ENCODE measurements around the gene THRAP3. TPM values are rescaled to one million over a fixed set of nuclear protein-coding genes. Genes with fewer than 3 reads are reported as not detected.

THRAP3 gene
- polyA plus RNA-seq, 1 of the 3 experiments (the other 2 are of a cell fraction) = 33.7 TPM

DNA sequence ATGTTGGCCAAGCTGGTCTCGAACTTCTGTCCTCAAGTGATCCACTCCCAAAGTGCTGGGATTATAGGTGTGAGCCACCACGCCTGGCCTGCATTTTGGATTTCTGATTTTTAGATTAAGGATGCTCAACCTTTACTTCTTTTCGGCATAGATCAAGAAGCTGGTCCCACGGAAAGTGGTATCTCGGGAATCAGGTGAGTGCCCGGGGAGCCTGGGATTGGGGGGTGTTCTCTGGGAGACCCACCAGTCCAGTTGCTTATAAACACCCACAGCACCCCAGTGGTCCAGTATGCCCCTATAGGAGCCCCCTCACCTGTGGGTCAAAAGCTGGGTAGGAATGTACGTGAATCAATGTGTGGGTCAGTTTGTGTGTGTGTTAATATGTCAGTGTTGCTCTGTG, 85.2 kb downstream of the THRAP3 start:
- Histone ChIP-seq H3K36me3 (replicated peaks in 1 of 2; ENCODE audit: control insufficient read depth in 1 of 2, insufficient read depth in 2 of 2, low read length in 1 of 2) (peaks cover 6 to 50% of the 10 kb centered on the region in 2 experiments), H3K4me1 (ENCODE audit: control insufficient read depth in 1 of 2, insufficient read depth in 2 of 2, low read depth in 1 of 2, low read length in 1 of 2) (peaks cover 0 to 12% of the 10 kb centered on the region in 2 experiments; a peak in 2 of 4 replicates), H3K4me2 (no peak overlapping the region), H3K79me2 (ENCODE audit: insufficient read depth) (no peaks in the 10 kb centered on the region), H3K27ac (ENCODE audit: low read depth in 2 of 2, low read length in 1 of 2) (no peak overlapping the region), H3K9me2 (no peaks in the 10 kb centered on the region), H3K27me3 (ENCODE audit: insufficient read depth) (no peaks in the 10 kb centered on the region), H3K9ac (no peak overlapping the region), H3K9me3 (no peaks in the 10 kb centered on the region), H3F3A (replicated peaks; ENCODE audit: insufficient read depth) (peaks cover 19% of the 10 kb centered on the region), H4K20me1 (ENCODE audit: insufficient read depth) (no peaks in the 10 kb centered on the region), H3K4me3 (ENCODE audit: low read depth in 2 of 2, low read length in 1 of 2) (no peak overlapping the region), H2AFZ (ENCODE audit: low read depth) (no peak overlapping the region)
- no peak for DNase-seq
- TF ChIP-seq SIN3A (IDR thresholded peaks at IDR 0.05; ENCODE audit: borderline replicate concordance, low read depth, low read length) (no peak), ELF1 (IDR thresholded peaks at IDR 0.05) (no peak), TAF1 (IDR thresholded peaks at IDR 0.05; ENCODE audit: borderline replicate concordance, low read depth, low read length) (no peak), TCF12 (IDR thresholded peaks at IDR 0.05) (no peak), CHD2 (IDR thresholded peaks at IDR 0.05; ENCODE audit: low read length, partially characterized antibody) (no peak), FOXJ3 (CRISPR knock-in tag; IDR thresholded peaks at IDR 0.05) (no peak), RFX5 (IDR thresholded peaks at IDR 0.05; ENCODE audit: low read length) (no peak), TEAD4 (IDR thresholded peaks at IDR 0.05; ENCODE audit: borderline replicate concordance, insufficient read depth) (no peak), POLR2AphosphoS5 (IDR thresholded peaks at IDR 0.05; ENCODE audit: low read depth, low read length) (no peak), YY1 (IDR thresholded peaks at IDR 0.05; ENCODE audit: low read depth) (no peak), EZH2phosphoT487 (IDR thresholded peaks at IDR 0.05; ENCODE audit: borderline replicate concordance, low read depth) (no peak), RCOR1 (IDR thresholded peaks at IDR 0.05; ENCODE audit: low read length) (no peak), SMC3 (IDR thresholded peaks at IDR 0.05; ENCODE audit: low read depth, low read length) (no peak), EP300 (IDR thresholded peaks at IDR 0.05; ENCODE audit: borderline replicate concordance in 1 of 2, low read depth in 1 of 2, low read length in 1 of 2) (no peak)
- TF ChIP-seq, protein P1, sequence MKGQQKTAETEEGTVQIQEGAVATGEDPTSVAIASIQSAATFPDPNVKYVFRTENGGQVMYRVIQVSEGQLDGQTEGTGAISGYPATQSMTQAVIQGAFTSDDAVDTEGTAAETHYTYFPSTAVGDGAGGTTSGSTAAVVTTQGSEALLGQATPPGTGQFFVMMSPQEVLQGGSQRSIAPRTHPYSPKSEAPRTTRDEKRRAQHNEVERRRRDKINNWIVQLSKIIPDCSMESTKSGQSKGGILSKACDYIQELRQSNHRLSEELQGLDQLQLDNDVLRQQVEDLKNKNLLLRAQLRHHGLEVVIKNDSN (IDR thresholded peaks at IDR 0.05; ENCODE audit: borderline replicate concordance, low read depth) = no peak
- TF ChIP-seq, protein P2, sequence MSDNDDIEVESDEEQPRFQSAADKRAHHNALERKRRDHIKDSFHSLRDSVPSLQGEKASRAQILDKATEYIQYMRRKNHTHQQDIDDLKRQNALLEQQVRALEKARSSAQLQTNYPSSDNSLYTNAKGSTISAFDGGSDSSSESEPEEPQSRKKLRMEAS (IDR thresholded peaks at IDR 0.05; ENCODE audit: low read depth) = no peak
- TF ChIP-seq, protein P3, sequence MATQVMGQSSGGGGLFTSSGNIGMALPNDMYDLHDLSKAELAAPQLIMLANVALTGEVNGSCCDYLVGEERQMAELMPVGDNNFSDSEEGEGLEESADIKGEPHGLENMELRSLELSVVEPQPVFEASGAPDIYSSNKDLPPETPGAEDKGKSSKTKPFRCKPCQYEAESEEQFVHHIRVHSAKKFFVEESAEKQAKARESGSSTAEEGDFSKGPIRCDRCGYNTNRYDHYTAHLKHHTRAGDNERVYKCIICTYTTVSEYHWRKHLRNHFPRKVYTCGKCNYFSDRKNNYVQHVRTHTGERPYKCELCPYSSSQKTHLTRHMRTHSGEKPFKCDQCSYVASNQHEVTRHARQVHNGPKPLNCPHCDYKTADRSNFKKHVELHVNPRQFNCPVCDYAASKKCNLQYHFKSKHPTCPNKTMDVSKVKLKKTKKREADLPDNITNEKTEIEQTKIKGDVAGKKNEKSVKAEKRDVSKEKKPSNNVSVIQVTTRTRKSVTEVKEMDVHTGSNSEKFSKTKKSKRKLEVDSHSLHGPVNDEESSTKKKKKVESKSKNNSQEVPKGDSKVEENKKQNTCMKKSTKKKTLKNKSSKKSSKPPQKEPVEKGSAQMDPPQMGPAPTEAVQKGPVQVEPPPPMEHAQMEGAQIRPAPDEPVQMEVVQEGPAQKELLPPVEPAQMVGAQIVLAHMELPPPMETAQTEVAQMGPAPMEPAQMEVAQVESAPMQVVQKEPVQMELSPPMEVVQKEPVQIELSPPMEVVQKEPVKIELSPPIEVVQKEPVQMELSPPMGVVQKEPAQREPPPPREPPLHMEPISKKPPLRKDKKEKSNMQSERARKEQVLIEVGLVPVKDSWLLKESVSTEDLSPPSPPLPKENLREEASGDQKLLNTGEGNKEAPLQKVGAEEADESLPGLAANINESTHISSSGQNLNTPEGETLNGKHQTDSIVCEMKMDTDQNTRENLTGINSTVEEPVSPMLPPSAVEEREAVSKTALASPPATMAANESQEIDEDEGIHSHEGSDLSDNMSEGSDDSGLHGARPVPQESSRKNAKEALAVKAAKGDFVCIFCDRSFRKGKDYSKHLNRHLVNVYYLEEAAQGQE (IDR thresholded peaks at IDR 0.05; ENCODE audit: low read depth, low read length) = no peak
- TF ChIP-seq, protein P4, sequence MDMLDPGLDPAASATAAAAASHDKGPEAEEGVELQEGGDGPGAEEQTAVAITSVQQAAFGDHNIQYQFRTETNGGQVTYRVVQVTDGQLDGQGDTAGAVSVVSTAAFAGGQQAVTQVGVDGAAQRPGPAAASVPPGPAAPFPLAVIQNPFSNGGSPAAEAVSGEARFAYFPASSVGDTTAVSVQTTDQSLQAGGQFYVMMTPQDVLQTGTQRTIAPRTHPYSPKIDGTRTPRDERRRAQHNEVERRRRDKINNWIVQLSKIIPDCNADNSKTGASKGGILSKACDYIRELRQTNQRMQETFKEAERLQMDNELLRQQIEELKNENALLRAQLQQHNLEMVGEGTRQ (IDR thresholded peaks at IDR 0.05; ENCODE audit: borderline replicate concordance, low read depth, low read length) = no peak
- TF ChIP-seq, protein P5, sequence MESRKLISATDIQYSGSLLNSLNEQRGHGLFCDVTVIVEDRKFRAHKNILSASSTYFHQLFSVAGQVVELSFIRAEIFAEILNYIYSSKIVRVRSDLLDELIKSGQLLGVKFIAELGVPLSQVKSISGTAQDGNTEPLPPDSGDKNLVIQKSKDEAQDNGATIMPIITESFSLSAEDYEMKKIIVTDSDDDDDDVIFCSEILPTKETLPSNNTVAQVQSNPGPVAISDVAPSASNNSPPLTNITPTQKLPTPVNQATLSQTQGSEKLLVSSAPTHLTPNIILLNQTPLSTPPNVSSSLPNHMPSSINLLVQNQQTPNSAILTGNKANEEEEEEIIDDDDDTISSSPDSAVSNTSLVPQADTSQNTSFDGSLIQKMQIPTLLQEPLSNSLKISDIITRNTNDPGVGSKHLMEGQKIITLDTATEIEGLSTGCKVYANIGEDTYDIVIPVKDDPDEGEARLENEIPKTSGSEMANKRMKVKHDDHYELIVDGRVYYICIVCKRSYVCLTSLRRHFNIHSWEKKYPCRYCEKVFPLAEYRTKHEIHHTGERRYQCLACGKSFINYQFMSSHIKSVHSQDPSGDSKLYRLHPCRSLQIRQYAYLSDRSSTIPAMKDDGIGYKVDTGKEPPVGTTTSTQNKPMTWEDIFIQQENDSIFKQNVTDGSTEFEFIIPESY (IDR thresholded peaks at IDR 0.05; ENCODE audit: borderline replicate concordance, low read depth) = no peak
- WGBS (ENCODE audit: low lambda C conversion rate) = 94% methylated on average over 7 of the region's 7 CpGs
- CTCF ChIA-PET = interaction anchor here (1.0 to 2.5 kb wide), 3 partner anchors 10 to 160 kb away, joined by 3 to 8 read pairs (median 4); partner anchors contain the start of gene TRAPPC3
- POLR2A ChIA-PET = no interaction called here
